GDM1 (cell line): ENCODE measurements around the gene VN1R5.
"Not testable (repeated sequence)": the region's sequence is repeated elsewhere in the genome, so short reads cannot be mapped to it uniquely, and the experiment has no call there.

Experiments used
- DNase-seq: peaks from one replicate; lab custom pipeline; 2025; lab: John Stamatoyannopoulos, UW

The VN1R5 gene

DNA sequence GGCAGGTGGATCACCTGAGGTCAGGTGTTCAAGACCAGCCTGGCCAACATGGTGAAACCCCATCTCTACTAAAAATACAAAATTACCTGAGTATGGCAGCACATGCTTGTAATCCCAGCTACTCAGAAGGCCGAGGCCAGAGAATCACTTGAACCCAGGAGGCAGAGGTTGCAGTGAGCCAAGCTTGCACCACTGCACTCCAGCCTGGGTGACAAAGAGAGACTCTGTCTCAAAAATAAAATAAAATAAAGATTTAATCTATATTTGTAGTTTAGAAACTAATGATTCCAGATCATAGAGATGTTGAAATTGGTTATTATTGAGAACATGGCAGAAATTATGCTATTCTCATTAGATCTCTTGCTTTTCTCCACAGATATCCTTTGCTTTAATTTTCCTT lies at the start of gene VN1R5:
VN1R5 (plus strand) TSS at position 301 of the 400 bp plus-strand sequence.
- DNase-seq = not testable (repeated sequence)

DNA sequence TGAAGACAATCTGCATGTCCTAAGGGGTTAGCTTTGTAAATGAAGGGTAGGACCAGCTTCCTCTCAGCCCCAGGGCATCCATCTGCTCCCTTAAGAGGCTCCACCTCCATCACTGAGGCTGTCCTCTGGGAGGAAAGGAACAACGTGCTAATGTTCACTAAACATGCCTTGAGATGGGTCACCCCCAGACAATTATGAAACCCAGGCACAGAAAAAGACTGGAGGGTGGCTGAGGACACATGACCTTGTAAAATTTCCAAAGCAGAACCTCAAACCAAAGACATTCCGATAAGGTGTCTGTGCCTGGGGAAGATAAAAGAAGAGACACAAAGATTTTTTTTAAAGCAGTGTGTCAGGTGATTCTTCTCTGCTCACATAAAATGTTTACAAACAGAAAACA lies 46.5 kb upstream of the VN1R5 start:
- no peak for DNase-seq

DNA sequence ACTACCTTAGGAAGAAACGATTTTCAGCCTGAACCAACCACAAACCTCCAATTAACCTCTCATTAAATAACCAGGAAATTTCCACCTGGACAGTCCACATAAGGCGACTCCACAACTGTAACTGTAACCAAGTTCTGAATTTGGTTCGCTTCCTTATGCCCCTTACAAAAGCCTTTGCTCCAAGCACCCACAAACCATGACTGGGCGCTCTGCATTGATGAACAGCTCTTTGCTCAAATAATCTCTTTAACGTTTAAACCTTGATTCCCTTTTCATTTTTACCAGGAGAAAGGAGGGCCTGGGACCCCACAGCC lies 45.9 kb upstream of the VN1R5 start:
- no peak for DNase-seq

DNA sequence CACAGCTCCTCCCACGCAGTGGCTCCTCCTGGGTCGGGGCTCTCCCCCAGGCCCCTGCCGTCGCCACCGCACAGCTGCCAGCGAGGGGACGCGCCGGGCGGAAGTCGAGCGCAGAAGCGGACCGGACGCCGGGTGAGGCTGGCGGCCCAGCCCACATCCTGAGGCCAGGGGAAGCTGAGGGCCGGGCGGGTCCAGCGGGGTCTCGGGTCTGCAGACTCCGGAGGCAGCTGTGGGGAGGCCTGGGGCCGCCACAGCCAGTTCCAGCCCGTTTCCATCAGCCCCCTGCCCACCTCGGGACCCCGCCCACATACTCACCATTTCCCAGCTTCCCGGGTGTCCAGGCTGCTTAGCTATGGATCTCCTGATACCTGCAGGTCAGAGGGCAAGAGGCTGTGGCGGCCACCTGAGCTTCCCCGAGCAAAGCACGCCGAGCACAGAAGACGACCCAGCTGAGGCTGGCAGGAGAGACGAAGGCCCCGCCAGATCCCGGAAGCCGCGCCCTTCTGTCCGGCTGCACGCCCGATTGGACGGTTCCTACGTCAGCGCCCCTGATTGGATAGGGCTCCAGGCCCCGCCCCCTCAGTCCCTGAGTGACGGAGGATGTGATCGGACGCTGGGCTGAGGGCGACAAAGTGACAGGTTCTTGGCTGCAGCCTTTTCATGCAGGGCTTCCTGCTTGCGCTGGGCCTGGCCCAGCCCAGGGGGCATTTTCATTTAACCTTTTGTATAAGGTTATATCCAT lies 45.3 kb upstream of the VN1R5 start:
- peak; percentile 91 for DNase-seq

DNA sequence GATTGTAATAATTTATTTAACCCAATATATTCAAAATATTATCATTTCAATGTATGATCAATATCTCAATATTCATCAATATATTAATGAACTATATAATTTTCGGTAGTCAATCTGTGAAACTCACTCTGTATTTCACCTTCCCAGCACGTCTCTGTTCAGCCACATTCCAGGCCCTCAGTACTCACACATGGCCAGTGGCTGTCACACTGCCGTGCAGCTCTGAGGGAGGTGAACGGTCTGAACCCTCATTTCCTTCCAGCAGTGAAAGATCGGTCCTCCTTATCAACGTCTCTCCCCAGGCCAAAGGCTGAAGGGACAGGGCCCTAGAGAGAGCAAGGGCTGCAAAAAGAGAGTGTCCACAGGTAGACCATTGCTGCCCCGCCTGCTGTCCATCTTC lies 44.5 kb upstream of the VN1R5 start:
- no peak for DNase-seq

DNA sequence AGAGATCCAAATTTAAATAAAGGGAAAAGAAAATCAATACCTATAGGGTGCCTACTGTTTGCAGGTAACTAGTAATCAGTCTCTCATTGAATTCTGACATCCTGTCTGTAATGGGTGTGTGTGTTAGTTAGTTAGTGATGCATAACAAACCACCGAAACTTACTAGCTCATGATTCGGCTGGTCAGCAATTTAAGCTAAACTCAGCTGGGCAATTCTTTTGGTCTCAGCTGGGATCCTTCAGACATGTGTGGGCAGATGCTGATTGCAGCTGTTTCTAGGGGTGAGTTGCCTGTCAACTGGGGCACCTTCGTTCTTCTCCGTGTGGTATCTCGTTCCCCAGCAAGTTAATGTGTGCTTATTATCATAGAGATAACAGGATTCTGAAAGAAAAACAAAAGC lies 43.9 kb upstream of the VN1R5 start:
- DNase-seq = no peak

DNA sequence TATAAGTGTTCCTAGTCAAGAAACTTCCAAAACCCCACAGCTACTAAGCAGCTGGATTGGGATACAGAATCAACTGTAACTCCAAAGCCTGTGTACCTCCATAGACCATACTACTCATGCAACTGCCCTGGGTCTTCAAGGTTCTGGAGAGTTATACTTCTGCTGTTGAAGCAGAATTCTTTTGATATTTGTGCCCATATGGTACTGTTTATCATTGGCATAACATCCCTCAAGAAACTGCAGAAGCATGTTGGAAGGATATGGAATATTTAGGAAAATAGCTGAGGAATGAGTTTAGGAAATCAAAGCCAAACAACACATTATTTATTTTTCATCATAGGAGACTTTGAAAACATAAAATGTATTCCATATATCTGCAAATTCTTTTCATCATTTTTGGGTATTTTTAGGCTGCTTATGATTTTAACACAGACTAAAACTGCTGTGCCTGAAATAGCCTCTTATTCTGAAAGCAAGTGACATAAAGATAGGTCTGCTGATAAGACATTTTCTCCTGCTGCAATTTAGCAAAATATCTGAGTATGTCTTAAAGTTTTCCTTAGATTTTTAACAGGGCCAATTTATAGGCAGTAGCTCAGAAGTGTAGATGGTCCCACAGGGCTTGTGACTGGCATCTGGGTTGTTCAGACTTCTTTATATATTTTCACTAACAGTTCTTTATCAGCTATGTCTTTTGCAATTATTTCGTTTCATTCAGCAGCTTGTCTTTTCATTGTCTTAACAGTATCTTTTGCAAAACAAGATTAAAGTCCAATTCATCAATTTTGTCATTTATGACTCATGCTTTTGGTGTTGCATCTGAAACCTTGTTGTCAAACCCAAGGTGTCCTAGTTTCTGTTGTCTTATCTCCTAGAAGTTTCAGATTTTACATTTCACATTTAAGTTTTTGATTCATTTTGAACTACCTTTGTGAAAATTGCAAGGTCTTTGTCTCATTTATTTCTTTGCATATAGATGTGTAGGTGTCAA lies 43.0 kb upstream of the VN1R5 start:
- no peak for DNase-seq

DNA sequence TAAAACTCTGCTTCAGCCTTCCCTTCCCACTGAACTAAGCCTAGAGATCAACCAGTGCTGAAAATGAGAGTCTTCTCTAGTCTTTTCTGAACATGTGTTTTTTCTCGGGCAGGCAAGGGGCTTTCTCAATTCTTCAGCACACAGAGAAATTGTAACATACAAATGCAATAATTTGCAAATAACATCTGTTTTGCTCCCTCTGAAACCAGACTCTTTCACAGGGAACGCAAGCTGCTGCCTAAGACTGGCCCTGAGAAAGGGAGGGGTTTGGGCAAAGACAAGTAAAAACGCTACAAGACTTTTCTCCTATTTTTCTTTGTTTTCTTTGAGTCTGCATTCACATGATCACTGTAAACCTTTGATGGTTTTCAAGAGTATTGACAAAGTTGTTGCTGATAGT lies 39.6 kb upstream of the VN1R5 start:
- no peak for DNase-seq

DNA sequence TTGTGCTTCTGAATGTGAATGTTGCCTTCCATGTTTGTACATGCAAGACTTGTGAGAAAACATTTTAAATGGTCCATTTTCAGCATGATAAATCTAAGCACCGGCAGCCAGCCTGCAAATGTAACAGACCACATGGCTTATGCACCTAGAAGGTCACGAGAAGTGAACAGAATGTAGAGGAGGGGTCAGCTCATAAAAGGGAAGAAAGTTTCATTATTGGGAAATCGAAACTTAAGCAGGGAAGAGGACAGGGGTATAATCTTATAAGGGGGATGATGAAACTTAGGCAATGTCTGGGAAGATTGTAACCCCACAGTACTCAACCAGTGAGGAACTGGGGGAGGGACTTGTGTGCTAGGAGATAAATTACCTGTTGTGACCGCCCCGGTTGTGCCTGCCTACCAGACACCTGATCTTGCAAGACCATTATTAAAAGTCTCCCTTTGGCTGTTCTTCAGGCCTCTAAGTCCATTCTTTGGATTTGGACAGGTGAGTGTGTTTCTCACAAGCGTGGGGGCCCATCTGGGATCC lies 37.7 kb upstream of the VN1R5 start:
- no peak for DNase-seq

DNA sequence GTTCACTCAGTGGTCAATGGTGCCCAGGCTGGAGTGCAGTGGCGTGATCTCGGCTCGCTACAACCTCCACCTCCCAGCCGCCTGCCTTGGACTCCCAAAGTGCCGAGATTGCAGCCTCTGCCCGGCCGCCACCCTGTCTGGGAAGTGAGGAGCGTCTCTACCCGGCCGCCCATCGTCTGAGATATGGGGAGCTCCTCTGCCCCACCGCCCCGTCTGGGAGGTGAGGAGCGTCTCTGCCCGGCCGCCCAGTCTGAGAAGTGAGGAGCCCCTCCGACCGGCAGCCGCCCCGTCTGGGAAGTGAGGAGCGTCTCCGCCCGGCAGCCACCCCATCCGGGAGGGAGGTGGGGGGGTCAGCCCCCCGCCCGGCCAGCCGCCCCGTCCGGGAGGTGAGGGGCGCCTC lies 35.6 kb upstream of the VN1R5 start:
- not testable (repeated sequence) for DNase-seq

DNA sequence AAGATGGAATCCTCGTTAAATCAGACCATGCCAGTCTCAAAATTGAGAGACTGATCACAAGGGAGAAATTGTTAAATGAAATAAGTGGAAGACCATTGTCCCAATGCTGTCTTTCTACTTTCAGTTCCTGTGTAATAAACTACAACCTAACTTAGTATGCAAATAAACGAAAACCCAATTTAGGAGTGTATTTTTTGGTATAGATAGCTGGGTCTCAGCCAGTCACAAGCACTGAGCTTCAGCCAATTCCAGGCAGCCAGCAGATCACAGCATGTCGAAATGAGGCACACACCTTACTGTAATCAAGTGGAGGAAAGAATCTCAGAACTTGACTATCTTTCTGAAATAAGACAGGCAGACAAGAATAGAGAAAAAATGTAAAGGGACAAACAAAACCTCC lies 33.0 kb upstream of the VN1R5 start:
- DNase-seq = no peak

DNA sequence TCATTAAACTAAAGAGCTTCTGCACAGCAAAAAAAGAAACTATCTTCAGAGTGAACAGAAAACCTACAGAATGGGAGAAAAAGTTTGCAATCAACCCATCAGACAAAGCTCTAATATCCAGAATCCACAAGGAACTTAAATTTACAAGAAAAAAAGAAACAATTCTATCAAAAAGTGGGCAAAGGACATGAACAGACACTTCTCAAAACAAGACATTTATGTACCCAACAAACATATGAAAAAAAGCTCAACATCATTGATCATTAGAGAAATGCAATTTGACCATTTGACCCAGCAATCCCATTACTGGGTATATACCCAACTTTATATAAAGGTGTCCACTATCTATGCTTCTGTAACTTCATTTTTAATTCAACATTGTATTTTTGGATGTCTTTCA lies 31.1 kb upstream of the VN1R5 start:
- DNase-seq = no peak

DNA sequence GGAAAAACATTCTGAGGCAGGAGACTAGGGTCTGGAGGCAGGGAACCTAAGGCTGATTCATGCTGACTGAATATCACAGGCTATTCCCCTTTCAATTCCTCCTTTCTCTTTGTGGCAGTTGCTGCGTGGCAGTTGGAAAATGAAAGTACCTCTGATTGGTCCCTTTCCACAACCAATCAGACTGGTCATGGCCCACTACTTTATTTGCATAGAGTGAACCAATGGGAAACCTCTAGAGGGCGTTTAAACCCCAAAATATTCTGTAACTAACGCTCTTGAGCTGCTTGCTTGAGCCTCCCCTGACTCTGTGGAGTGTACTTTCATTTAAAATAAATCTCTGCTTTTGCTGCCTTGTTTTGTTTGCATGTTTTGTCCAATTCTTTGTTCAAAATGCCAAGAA lies 27.7 kb upstream of the VN1R5 start:
- no peak for DNase-seq

DNA sequence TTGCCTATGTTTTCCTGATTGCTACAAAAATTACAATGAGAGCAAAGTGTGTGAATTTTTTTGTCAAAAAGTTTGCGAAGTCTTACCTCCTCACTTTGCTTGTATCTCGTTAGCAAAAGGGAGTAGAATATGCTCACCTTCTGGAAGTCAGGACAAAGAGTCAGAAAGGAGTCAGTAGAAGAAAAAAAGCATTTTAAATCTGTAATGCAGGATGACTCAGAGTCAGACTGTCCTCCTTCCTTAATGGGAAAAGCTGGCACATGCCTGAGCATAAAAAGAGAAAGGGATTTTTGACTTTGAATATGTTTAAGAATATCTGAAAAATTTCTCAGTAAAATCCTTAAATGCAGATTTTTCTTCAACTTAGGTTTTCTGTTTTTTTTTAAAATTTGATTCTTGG lies 14.2 kb upstream of the VN1R5 start:
- DNase-seq = no peak

DNA sequence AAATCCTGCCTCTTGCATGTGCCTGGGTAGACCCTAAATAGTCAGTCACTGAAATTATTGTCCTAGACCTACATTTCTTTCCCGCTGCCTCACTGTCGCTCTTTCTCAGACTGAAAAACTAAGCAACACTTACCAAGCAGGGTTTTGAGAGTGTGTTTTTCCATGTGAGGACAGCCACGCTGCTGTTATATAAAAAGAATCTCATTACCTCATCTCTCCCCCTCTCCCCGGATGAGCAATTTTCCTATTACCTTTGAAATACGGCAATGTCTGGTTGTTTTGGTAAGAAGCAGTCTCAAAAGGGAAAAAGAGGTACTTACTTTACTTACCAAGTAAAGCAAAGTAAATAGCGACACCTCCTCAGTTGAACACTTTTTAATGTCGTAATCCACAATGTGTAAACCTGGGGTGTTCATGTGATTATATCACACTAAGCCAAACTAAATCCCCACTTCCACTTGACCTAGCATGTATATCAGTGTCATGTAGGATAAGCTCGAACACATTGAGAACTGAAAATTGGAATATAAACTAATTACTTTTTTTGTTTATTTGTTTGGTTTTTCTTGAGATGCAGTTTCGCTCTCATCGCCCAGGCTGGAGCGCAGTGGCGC lies 12.2 kb upstream of the VN1R5 start:
- DNase-seq = no peak

DNA sequence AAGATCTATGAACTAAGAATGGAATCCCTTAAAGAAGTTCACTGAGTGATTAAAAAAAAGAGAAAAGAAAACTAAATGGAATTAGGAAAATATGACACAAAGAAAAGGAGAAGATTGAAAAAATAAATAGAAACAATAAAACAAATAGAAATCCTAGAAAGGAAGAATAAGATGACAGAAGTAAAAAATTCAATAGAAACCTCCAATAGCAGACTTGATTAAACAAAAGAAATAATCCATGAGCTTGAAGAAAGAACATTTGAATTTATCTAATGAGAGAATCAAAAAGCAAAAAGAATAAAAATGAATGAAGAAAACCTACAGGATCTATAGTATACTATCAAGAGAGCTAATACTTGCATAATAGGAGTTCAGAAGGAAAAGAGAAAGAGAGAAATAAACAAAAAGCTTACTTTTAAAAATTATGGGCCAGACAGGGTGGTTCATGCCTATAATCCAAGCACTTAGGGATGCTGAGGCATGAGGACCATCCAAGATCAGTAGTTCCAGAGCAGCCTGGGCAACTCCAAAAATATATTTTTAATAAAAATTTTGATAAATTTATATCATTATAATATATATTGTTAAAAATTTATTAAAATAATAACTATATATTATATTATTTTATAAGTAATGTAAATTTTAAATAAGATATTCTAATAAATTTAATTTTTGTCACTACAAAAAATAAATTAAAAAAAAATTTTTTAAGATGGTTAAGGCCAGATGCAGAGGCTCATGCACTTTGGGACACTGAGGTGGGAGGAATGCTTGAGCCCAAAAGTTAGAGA lies 9.4 kb upstream of the VN1R5 start:
- no peak for DNase-seq

DNA sequence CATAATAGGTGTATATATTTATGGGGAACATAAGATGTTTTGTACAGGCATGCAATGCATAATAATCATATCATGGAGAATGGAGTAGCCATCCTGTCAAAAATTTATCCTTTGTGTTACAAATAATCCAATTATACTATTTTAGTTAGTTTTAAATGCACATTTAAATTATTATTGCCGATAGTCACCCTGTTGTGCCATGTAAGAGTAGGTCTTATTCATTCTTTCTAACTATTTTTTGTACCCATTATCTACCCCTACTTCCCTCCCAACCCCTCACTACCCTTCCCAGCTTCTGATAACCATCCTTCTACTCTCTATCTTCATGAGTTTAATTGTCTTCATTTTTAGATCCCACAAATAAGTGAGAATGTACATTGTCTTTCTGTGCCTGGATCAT lies 8.3 kb upstream of the VN1R5 start:
- DNase-seq = no peak

DNA sequence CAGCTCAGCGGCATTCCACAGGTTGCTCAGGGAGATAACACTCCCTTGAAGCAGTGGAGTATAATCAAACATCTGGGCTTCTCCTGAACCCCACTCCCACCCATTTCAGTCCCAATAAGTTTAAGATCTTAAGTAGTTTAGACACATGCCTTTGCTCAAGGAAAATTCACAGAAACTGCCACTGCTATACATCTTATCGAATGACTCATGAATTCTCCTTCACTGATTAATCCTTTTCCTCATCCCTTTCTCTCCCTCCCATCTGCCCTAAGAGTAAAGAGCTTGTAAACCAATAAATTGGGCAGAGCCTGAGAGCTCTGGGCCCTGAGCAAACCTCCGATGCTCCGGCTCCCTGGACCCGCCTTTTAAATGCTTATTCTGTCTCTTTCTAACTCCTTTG lies 10.2 kb downstream of the VN1R5 start:
- DNase-seq = no peak

DNA sequence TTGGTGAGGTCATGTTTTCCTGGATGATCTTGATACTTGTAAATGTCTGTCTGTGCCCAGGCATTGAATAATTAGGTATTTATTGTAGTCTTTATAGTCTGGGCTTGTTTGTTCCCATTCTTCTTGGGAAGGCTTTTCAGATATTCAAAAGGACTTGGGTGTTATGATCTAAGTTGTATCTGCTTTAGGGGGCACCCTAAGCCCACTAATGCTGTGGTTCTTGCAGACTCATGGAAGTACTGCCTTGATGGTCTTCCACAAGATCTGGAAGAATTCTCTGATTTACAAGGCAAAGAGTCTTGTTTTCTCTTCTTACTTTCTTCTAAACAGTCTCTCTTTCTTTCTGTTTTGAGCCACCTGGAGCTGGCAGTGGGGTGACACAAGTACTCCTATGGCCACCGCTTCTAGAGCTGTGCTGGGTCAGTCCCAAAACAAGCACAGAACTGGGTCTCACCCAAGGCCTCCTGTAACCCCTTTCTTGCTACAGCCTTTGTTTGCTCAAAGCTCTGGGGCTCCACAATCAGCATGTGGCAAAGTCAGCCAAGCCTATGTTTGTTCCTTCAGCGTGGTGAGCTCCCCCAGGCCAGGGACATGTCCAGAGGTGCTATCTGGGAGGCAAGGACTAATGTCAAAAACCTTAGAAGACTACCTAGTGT lies 12.6 kb downstream of the VN1R5 start:
- DNase-seq = no peak

DNA sequence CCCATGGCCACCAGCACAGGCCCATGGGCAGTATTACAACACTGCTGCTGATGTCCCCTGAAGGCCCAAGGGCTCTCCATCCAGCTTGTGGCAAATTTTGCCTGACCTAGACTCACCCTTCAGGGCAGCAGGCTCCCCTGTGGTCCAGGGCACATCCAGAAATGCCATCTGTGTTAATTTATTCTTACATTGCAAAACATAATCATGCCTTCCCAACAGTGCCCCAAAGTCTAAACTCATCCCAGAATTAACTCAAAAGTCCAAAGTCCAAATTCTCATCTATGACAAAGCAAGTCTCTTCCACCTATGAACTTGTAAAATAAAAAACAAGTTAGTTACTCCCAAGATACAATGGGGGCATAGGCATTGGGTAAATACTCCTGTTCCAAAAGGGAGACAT lies 13.3 kb downstream of the VN1R5 start:
- DNase-seq = no peak

DNA sequence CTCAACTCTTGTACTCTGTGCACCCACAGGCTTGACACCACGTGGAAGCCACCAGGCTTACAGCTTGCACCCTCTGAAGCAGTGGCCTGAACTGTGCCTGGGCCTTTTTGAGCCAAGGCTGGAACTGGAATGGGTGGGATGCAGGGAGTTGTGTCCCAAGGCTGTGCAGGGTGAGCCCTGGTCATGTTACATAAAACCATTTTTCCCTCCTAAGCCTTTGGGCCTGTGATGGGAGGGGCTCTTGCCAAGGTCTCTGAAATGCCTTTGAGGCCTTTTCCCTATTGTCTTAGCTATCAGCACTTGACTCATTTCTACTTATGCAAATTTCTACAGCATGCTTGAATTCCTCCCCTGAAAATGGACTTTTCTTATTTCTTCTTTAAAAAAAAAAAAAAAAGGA lies 14.1 kb downstream of the VN1R5 start:
- DNase-seq = no peak
